Breast epithelium (tissue), 4 donors: Measurements from ENCODE around the gene COL4A2. TPM values are rescaled to one million over a fixed set of nuclear protein-coding genes. Genes with fewer than 3 reads are reported as not detected.

Source experiments
- DNase-seq, 2 donors: peaks; one replicate each; pipeline ENCODE4 v3.0.0-alpha.2; 2019; ENCODE audit warnings: low spot score in 2 of 2
- H3K27ac ChIP-seq, 2 donors: fragments of 200-600 bp; sonication (generic) in 1 of 2; one replicate each; pipeline ENCODE4 v1.5.1; 2016 to 2019; ENCODE audit warnings: mild to moderate bottlenecking in 1 of 2
- H3K27me3 ChIP-seq, 2 donors: fragments of 200-600 bp; sonication (generic) in 1 of 2; one replicate each; pipeline versions ENCODE4 v1.5.1 to v1.6.0; 2017 to 2019; ENCODE audit warnings: control low read depth in 1 of 2, mild to moderate bottlenecking in 1 of 2
- H3K36me3 ChIP-seq: fragments of 200-600 bp; one replicate; pipeline ENCODE4 v1.5.1; 2019
- H3K4me1 ChIP-seq, 2 donors: fragments of 200-600 bp; sonication (generic); one replicate each; pipeline ENCODE4 v1.5.1; 2016 to 2019; ENCODE audit warnings: control low read depth in 1 of 2
- H3K4me3 ChIP-seq, 3 donors: fragments of 200-600 bp; sonication (generic); 1 replicate in 2 of 3; 2 replicates in 1 of 3; pipeline ENCODE4 v1.5.1; 2016 to 2019; ENCODE audit warnings: mild to moderate bottlenecking in 3 of 3, moderate library complexity in 2 of 3
- H3K9me3 ChIP-seq, 2 donors: fragments of 200-600 bp; sonication (generic) in 1 of 2; one replicate each; pipeline ENCODE4 v1.5.1; 2016 to 2019; ENCODE audit warnings: control low read depth in 1 of 2
- POLR2A ChIP-seq: fragments of 450-650 bp; IDR thresholded peaks from one replicate; pipeline ENCODE4 v1.6.1; 2016; ENCODE audit warnings: antibody characterized with exemption, mild to moderate bottlenecking, moderate library complexity
- POLR2AphosphoS5 ChIP-seq, 3 donors: sonication (generic); formaldehyde crosslinking; IDR thresholded peaks; one replicate each; pipeline ENCODE4 v1.6.1; 2017; ENCODE audit warnings: antibody characterized with exemption in 3 of 3
- intact Hi-C: fragments of 100-400 bp; cut with DNase I; formaldehyde crosslinking; loops from one replicate; pipeline ENCODE4 v1.15.1; 2023; ENCODE audit warnings: low total_unique reads
- total RNA-seq, 3 donors: library from RNA; depleted of rRNA; stranded (reverse); fragments of >200 nt; gene quantifications; one replicate each; pipeline ENCODE4 v1.1.0, GENCODE V29; 2016
- TF ChIP-seq, protein P1 (sequence below), 3 donors: fragments of 450-650 bp; IDR thresholded peaks; one replicate each; pipeline ENCODE4 v1.5.1; 2016 to 2017; ENCODE audit warnings: antibody characterized with exemption in 3 of 3, mild to moderate bottlenecking in 3 of 3, moderate library complexity in 3 of 3

The COL4A2 gene
- total RNA-seq, 3 donors from 2014 or later = 107 to 841 (median 307) TPM

DNA sequence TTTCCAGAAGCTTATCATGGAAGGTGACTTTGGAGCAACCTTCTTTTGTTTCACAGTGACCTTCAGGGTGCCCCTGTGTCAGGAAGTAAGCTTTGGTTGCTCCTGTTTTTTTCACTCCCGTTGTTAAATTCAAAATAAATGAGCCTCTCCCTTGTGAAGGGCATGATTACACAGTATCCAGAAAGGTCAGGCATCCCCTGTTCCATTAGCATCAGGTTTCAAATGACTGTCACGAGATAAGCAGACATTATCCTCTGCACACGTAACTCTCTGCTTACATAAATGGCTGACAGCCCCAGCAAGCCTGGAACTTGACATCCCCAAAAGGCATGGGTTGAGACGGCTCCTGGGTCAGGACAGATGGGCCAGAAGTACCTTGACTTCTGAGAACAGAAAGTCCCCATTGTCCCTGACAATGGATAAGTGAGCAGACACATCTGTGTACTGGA, 202.4 kb downstream of the COL4A2 start:
- intact Hi-C loops = no loop called here
- DNase-seq = no peak
- H3K9me3 ChIP-seq = no peaks in the 10 kb centered on the region
- H3K4me1 ChIP-seq = peaks cover 0 to 3% of the 10 kb centered on the region in 2 donors
- TF ChIP-seq, protein P1, sequence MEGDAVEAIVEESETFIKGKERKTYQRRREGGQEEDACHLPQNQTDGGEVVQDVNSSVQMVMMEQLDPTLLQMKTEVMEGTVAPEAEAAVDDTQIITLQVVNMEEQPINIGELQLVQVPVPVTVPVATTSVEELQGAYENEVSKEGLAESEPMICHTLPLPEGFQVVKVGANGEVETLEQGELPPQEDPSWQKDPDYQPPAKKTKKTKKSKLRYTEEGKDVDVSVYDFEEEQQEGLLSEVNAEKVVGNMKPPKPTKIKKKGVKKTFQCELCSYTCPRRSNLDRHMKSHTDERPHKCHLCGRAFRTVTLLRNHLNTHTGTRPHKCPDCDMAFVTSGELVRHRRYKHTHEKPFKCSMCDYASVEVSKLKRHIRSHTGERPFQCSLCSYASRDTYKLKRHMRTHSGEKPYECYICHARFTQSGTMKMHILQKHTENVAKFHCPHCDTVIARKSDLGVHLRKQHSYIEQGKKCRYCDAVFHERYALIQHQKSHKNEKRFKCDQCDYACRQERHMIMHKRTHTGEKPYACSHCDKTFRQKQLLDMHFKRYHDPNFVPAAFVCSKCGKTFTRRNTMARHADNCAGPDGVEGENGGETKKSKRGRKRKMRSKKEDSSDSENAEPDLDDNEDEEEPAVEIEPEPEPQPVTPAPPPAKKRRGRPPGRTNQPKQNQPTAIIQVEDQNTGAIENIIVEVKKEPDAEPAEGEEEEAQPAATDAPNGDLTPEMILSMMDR (IDR thresholded peaks at IDR 0.05) = no peak
- TF ChIP-seq POLR2AphosphoS5 (IDR thresholded peaks at IDR 0.05) = no peak
- TF ChIP-seq POLR2A = no peak
- no peaks in the 10 kb centered on the region for H3K27me3 ChIP-seq
- no peaks in the 10 kb centered on the region for H3K36me3 ChIP-seq
- no peak overlapping the region for H3K4me3 ChIP-seq
- no peak overlapping the region for H3K27ac ChIP-seq

DNA sequence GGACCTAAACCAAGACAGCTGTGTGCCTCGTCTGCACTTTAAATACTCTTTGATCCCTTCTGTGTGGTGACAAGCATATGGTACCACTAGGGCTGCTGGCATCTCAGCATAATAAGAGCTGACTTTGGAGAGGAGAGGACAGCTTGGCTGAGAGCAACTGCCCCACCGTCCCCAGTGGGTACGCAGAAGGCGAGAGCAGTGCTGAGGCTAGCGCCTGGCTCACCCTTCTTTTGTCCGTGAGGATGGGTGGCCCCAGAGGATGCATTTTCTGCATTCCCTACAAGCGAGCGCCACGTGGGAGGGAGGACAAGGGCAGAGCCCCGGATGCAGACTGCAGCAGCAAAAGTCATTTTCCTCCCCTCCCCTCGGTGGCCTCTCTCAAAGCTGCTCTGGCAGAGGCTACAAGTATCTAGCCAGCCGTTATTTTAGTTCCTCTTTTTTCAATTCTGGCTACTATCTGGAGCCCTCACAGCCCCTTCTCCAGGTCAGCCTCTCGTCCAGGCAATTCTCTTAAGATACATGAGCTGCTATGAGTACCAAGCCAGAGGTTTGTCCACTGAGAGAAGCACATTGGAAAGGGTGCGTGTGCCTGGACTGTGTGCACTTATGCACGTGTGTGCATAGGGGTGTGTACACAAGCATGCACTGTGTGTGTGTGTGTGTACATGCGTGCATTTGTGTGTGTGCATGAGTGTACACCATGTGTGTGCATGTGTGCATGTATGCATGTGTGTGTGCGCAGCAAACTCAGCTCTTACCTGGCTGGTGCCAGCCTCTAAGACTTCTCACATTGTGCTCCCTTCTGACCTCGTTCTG, 203.1 kb downstream of the COL4A2 start:
- intact Hi-C loops = no loop called here
- H3K4me3 ChIP-seq = no peak overlapping the region
- no peaks in the 10 kb centered on the region for H3K36me3 ChIP-seq
- TF ChIP-seq, protein P1 (IDR thresholded peaks at IDR 0.05) = no peak
- TF ChIP-seq POLR2A (no peak), POLR2AphosphoS5 (IDR thresholded peaks at IDR 0.05) (no peak)
- DNase-seq = no peak
- no peaks in the 10 kb centered on the region for H3K9me3 ChIP-seq
- peaks cover 0 to 3% of the 10 kb centered on the region in 2 donors for H3K4me1 ChIP-seq
- H3K27me3 ChIP-seq = no peaks in the 10 kb centered on the region
- no peak overlapping the region for H3K27ac ChIP-seq

DNA sequence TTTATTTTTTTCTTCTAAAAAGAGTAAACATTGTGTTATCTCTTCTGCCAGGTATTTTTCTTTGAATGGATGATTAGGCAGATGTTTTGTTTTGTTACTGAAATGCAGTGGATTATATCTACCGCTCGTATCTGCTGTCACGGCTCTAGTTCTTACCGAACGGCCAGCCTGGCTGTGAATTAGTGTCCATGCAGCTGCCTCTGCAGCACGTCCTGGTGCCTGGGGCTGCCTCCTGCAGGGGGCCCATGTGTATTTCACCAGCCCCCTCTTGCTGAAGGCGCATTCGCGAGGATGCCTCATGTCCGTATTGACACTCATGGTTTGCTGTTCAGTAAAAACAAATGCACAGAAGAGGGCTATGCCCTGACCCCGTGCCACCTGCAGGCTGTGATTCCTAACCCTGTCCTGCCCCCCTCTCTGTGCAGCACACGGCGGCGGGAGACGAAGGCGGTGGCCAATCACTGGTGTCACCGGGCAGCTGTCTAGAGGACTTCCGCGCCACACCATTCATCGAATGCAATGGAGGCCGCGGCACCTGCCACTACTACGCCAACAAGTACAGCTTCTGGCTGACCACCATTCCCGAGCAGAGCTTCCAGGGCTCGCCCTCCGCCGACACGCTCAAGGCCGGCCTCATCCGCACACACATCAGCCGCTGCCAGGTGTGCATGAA, 204.6 kb downstream of the COL4A2 start:
- no peak for DNase-seq
- intact Hi-C loops = no loop called here
- no peaks in the 10 kb centered on the region for H3K27me3 ChIP-seq
- peaks cover 0 to 3% of the 10 kb centered on the region in 2 donors for H3K4me1 ChIP-seq
- H3K36me3 ChIP-seq = no peaks in the 10 kb centered on the region
- no peaks in the 10 kb centered on the region for H3K9me3 ChIP-seq
- no peak overlapping the region for H3K27ac ChIP-seq
- no peak for TF ChIP-seq POLR2A
- TF ChIP-seq, protein P1 (IDR thresholded peaks at IDR 0.05) = no peak
- no peak for TF ChIP-seq POLR2AphosphoS5 (IDR thresholded peaks at IDR 0.05)
- H3K4me3 ChIP-seq = no peak overlapping the region

DNA sequence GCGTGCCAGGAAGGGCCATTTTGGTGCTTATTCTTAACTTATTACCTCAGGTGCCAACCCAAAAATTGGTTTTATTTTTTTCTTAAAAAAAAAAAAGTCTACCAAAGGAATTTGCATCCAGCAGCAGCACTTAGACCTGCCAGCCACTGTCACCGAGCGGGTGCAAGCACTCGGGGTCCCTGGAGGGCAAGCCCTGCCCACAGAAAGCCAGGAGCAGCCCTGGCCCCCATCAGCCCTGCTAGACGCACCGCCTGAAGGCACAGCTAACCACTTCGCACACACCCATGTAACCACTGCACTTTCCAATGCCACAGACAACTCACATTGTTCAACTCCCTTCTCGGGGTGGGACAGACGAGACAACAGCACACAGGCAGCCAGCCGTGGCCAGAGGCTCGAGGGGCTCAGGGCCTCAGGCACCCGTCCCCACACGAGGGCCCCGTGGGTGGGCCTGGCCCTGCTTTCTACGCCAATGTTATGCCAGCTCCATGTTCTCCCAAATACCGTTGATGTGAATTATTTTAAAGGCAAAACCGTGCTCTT, 205.2 kb downstream of the COL4A2 start:
- no peaks in the 10 kb centered on the region for H3K9me3 ChIP-seq
- TF ChIP-seq POLR2A (no peak), POLR2AphosphoS5 (IDR thresholded peaks at IDR 0.05) (no peak)
- TF ChIP-seq, protein P1 (IDR thresholded peaks at IDR 0.05) = no peak
- DNase-seq = no peak
- H3K27ac ChIP-seq = no peak overlapping the region
- peaks cover 0 to 3% of the 10 kb centered on the region in 2 donors for H3K4me1 ChIP-seq
- no peaks in the 10 kb centered on the region for H3K36me3 ChIP-seq
- H3K4me3 ChIP-seq = no peak overlapping the region
- intact Hi-C loops = no loop called here
- H3K27me3 ChIP-seq = no peaks in the 10 kb centered on the region

DNA sequence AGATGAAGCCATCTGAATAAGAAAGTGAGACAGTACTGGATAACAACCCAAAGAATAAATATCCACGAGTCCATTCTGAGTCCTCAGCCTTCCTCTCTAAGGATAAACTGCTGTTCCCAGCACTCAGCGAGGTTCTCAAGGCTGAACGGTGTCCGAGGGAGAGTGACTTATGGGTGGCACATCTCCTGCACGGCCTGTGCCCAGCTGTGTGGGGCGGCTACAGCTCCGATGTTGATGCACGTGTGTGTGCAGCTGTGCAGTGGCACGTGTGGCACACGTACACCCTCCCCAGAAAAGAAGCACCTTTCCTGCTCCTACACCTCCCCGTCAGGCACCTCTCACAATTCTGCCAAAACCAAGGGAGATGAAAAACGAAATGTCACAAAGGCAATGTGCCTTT, 209.4 kb downstream of the COL4A2 start:
- intact Hi-C loops = no loop called here

More for the DNA sequence above, 209.4 kb downstream of the COL4A2 start:
- Histone ChIP-seq H3K4me1 (no peaks in the 10 kb centered on the region), H3K4me3 (no peak overlapping the region), H3K27me3 (no peaks in the 10 kb centered on the region), H3K9me3 (no peaks in the 10 kb centered on the region), H3K36me3 (no peaks in the 10 kb centered on the region), H3K27ac (no peak overlapping the region)
- no peak for DNase-seq
- no peak for TF ChIP-seq POLR2AphosphoS5 (IDR thresholded peaks at IDR 0.05)
- TF ChIP-seq POLR2A = no peak
- TF ChIP-seq, protein P1 (IDR thresholded peaks at IDR 0.05) = no peak
